ENCODE data around the gene TPSG1.
"Not testable (repeated sequence)": the region's sequence is repeated elsewhere in the genome, so short reads cannot be mapped to it uniquely, and the experiment has no call there.

Gene TPSG1

GRCh38 chr16:1225051-1225451, at the start of gene TPSG1:
TPSG1 (minus strand) TSS chr16:1225268; CDS start chr16:1225252, 16 bp downstream.
- Histone ChIP-seq H3K9me3 (ENCODE audit: control insufficient read depth, low read length) (no peaks in the 10 kb centered on the region), H3K9ac (ENCODE audit: low read length) (no peak within 1 kb of the TSS), H3K36me3 (ENCODE audit: control insufficient read depth, insufficient read depth, low read length, severe bottlenecking) (no peaks in the 10 kb centered on the region), H3K27me3 (replicated peaks; ENCODE audit: control insufficient read depth, insufficient read depth, low read length) (peaks cover 10% of the 10 kb centered on the region), H3K4me3 (ENCODE audit: low read length) (no peak within 1 kb of the TSS), H3K4me1 (ENCODE audit: control insufficient read depth, insufficient read depth, low read length) (no peaks in the 10 kb centered on the region)
- DNase-seq (ENCODE audit: low read depth) = no peak

GRCh38 chr16:1274767-1275166, 49.7 kb upstream of the TPSG1 start:
- no peak overlapping the region for H3K9ac ChIP-seq (ENCODE audit: low read length)
- H3K4me3 ChIP-seq (ENCODE audit: low read length) = no peak overlapping the region
- no peak for DNase-seq (ENCODE audit: low read depth)
- no peaks in the 10 kb centered on the region for H3K4me1 ChIP-seq (ENCODE audit: control insufficient read depth, insufficient read depth, low read length)
- no peaks in the 10 kb centered on the region for H3K9me3 ChIP-seq (ENCODE audit: control insufficient read depth, low read length)
- H3K27me3 ChIP-seq (replicated peaks; ENCODE audit: control insufficient read depth, insufficient read depth, low read length) = peaks cover 61% of the 10 kb centered on the region
- no peaks in the 10 kb centered on the region for H3K36me3 ChIP-seq (ENCODE audit: control insufficient read depth, insufficient read depth, low read length, severe bottlenecking)

GRCh38 chr16:1273816-1274215, 48.7 kb upstream of the TPSG1 start:
- Histone ChIP-seq H3K4me1 (ENCODE audit: control insufficient read depth, insufficient read depth, low read length) (no peaks in the 10 kb centered on the region), H3K9ac (ENCODE audit: low read length) (no peak overlapping the region), H3K27me3 (replicated peaks; ENCODE audit: control insufficient read depth, insufficient read depth, low read length) (peaks cover 62% of the 10 kb centered on the region), H3K4me3 (ENCODE audit: low read length) (no peak overlapping the region), H3K9me3 (ENCODE audit: control insufficient read depth, low read length) (no peaks in the 10 kb centered on the region), H3K36me3 (ENCODE audit: control insufficient read depth, insufficient read depth, low read length, severe bottlenecking) (no peaks in the 10 kb centered on the region)
- no peak for DNase-seq (ENCODE audit: low read depth)

- no peaks in the 10 kb centered on the region for H3K9me3 ChIP-seq (ENCODE audit: control insufficient read depth, low read length)
- no peak for DNase-seq (ENCODE audit: low read depth)
- H3K4me3 ChIP-seq (ENCODE audit: low read length) = no peak overlapping the region
- H3K36me3 ChIP-seq (ENCODE audit: control insufficient read depth, insufficient read depth, low read length, severe bottlenecking) = no peaks in the 10 kb centered on the region
- H3K4me1 ChIP-seq (ENCODE audit: control insufficient read depth, insufficient read depth, low read length) = no peaks in the 10 kb centered on the region
- H3K9ac ChIP-seq (ENCODE audit: low read length) = no peak overlapping the region
- H3K27me3 ChIP-seq (replicated peaks; ENCODE audit: control insufficient read depth, insufficient read depth, low read length) = peaks cover 52% of the 10 kb centered on the region
Measured at GRCh38 chr16:1272453-1273198, 47.6 kb upstream of the TPSG1 start.

GRCh38 chr16:1271724-1272413, 46.8 kb upstream of the TPSG1 start:
- H3K4me1 ChIP-seq (ENCODE audit: control insufficient read depth, insufficient read depth, low read length); H3K36me3 ChIP-seq (ENCODE audit: control insufficient read depth, insufficient read depth, low read length, severe bottlenecking); H3K9me3 ChIP-seq (ENCODE audit: control insufficient read depth, low read length); H3K9ac ChIP-seq (ENCODE audit: low read length); H3K4me3 ChIP-seq (ENCODE audit: low read length): not testable (repeated sequence)
- peaks cover 48% of the 10 kb centered on the region for H3K27me3 ChIP-seq (replicated peaks; ENCODE audit: control insufficient read depth, insufficient read depth, low read length)
- DNase-seq (ENCODE audit: low read depth) = peak; percentile 34

- H3K9ac ChIP-seq (ENCODE audit: low read length) = no peak overlapping the region
- H3K36me3 ChIP-seq (ENCODE audit: control insufficient read depth, insufficient read depth, low read length, severe bottlenecking) = no peaks in the 10 kb centered on the region
- H3K27me3 ChIP-seq (replicated peaks; ENCODE audit: control insufficient read depth, insufficient read depth, low read length) = peaks cover 47% of the 10 kb centered on the region
- no peaks in the 10 kb centered on the region for H3K4me1 ChIP-seq (ENCODE audit: control insufficient read depth, insufficient read depth, low read length)
- no peak overlapping the region for H3K4me3 ChIP-seq (ENCODE audit: low read length)
- H3K9me3 ChIP-seq (ENCODE audit: control insufficient read depth, low read length) = no peaks in the 10 kb centered on the region
- DNase-seq (ENCODE audit: low read depth) = no peak
Measured at GRCh38 chr16:1271380-1271723, 46.3 kb upstream of the TPSG1 start.

- DNase-seq (ENCODE audit: low read depth); H3K9ac ChIP-seq (ENCODE audit: low read length); H3K36me3 ChIP-seq (ENCODE audit: control insufficient read depth, insufficient read depth, low read length, severe bottlenecking); H3K4me3 ChIP-seq (ENCODE audit: low read length); H3K4me1 ChIP-seq (ENCODE audit: control insufficient read depth, insufficient read depth, low read length); H3K9me3 ChIP-seq (ENCODE audit: control insufficient read depth, low read length): not testable (repeated sequence)
- H3K27me3 ChIP-seq (replicated peaks; ENCODE audit: control insufficient read depth, insufficient read depth, low read length) = peaks cover 36% of the 10 kb centered on the region
Measured at GRCh38 chr16:1269418-1269817, 44.4 kb upstream of the TPSG1 start.

GRCh38 chr16:1265826-1266225, 40.8 kb upstream of the TPSG1 start:
- no peaks in the 10 kb centered on the region for H3K36me3 ChIP-seq (ENCODE audit: control insufficient read depth, insufficient read depth, low read length, severe bottlenecking)
- H3K27me3 ChIP-seq (replicated peaks; ENCODE audit: control insufficient read depth, insufficient read depth, low read length) = peaks cover 27% of the 10 kb centered on the region
- H3K9me3 ChIP-seq (ENCODE audit: control insufficient read depth, low read length) = no peaks in the 10 kb centered on the region
- no peaks in the 10 kb centered on the region for H3K4me1 ChIP-seq (ENCODE audit: control insufficient read depth, insufficient read depth, low read length)
- no peak for DNase-seq (ENCODE audit: low read depth)
- H3K9ac ChIP-seq (ENCODE audit: low read length) = no peak overlapping the region
- no peak overlapping the region for H3K4me3 ChIP-seq (ENCODE audit: low read length)

- no peaks in the 10 kb centered on the region for H3K9me3 ChIP-seq (ENCODE audit: control insufficient read depth, low read length)
- peaks cover 23% of the 10 kb centered on the region for H3K27me3 ChIP-seq (replicated peaks; ENCODE audit: control insufficient read depth, insufficient read depth, low read length)
- H3K9ac ChIP-seq (ENCODE audit: low read length) = no peak overlapping the region
- no peaks in the 10 kb centered on the region for H3K36me3 ChIP-seq (ENCODE audit: control insufficient read depth, insufficient read depth, low read length, severe bottlenecking)
- no peaks in the 10 kb centered on the region for H3K4me1 ChIP-seq (ENCODE audit: control insufficient read depth, insufficient read depth, low read length)
- H3K4me3 ChIP-seq (ENCODE audit: low read length) = no peak overlapping the region
- no peak for DNase-seq (ENCODE audit: low read depth)
Measured at GRCh38 chr16:1265090-1265630, 40.1 kb upstream of the TPSG1 start.

- Histone ChIP-seq H3K36me3 (ENCODE audit: control insufficient read depth, insufficient read depth, low read length, severe bottlenecking) (no peaks in the 10 kb centered on the region), H3K27me3 (replicated peaks; ENCODE audit: control insufficient read depth, insufficient read depth, low read length) (peaks cover 20% of the 10 kb centered on the region), H3K9ac (ENCODE audit: low read length) (no peak overlapping the region), H3K9me3 (ENCODE audit: control insufficient read depth, low read length) (no peaks in the 10 kb centered on the region), H3K4me1 (ENCODE audit: control insufficient read depth, insufficient read depth, low read length) (no peaks in the 10 kb centered on the region), H3K4me3 (ENCODE audit: low read length) (no peak overlapping the region)
- DNase-seq (ENCODE audit: low read depth) = no peak
Measured at GRCh38 chr16:1264345-1265089, 39.4 kb upstream of the TPSG1 start.

All from adipocyte (in vitro differentiated cells).